Astrocyte of the spinal cord (primary cell): ENCODE data around the gene CNOT8.

Experiments
- DNase-seq: peaks from one replicate; pipeline ENCODE4 v3.0.0; 2011; ENCODE audit warnings: low read depth, low spot score
- H3K4me3 ChIP-seq: 2 replicates; pipeline ENCODE4 v1.5.1; 2011; ENCODE audit warnings: low read depth, mild to moderate bottlenecking, low read length, moderate library complexity
- in situ Hi-C: cut with HindIII; loops from 2 replicates; pipeline ENCODE4 v1.10.0; 2017; ENCODE audit warnings: low sequenced_read_pairs
- TF ChIP-seq, protein P1 (sequence below): IDR thresholded peaks from 2 replicates; pipeline ENCODE4 v1.5.1; 2012; ENCODE audit warnings: low read depth, mild to moderate bottlenecking, low read length, inconsistent platforms

The CNOT8 gene

DNA sequence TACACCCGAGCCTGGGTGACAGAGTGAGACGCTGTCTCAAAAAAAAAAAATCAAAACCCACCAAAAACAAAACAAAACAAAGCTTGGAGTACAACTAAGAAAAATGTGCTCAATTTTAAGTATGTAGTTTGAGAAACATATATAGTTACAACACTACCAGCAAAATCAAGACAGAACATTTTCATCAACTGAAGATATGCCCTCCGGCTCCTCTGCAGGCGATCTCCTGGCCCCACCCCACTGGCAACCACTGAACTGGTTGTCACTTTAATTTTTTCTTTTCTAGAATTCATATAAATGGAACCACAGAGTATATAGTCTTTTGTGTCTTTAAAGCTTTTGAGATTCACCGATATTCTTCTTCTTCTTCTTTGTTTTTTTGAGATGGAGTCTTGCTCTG is 35.0 kb downstream of the CNOT8 start:
- no peak for DNase-seq
- no peak overlapping the region for H3K4me3 ChIP-seq
- TF ChIP-seq, protein P1, sequence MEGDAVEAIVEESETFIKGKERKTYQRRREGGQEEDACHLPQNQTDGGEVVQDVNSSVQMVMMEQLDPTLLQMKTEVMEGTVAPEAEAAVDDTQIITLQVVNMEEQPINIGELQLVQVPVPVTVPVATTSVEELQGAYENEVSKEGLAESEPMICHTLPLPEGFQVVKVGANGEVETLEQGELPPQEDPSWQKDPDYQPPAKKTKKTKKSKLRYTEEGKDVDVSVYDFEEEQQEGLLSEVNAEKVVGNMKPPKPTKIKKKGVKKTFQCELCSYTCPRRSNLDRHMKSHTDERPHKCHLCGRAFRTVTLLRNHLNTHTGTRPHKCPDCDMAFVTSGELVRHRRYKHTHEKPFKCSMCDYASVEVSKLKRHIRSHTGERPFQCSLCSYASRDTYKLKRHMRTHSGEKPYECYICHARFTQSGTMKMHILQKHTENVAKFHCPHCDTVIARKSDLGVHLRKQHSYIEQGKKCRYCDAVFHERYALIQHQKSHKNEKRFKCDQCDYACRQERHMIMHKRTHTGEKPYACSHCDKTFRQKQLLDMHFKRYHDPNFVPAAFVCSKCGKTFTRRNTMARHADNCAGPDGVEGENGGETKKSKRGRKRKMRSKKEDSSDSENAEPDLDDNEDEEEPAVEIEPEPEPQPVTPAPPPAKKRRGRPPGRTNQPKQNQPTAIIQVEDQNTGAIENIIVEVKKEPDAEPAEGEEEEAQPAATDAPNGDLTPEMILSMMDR, result no peak
- in situ Hi-C loops, result no loop called here

DNA sequence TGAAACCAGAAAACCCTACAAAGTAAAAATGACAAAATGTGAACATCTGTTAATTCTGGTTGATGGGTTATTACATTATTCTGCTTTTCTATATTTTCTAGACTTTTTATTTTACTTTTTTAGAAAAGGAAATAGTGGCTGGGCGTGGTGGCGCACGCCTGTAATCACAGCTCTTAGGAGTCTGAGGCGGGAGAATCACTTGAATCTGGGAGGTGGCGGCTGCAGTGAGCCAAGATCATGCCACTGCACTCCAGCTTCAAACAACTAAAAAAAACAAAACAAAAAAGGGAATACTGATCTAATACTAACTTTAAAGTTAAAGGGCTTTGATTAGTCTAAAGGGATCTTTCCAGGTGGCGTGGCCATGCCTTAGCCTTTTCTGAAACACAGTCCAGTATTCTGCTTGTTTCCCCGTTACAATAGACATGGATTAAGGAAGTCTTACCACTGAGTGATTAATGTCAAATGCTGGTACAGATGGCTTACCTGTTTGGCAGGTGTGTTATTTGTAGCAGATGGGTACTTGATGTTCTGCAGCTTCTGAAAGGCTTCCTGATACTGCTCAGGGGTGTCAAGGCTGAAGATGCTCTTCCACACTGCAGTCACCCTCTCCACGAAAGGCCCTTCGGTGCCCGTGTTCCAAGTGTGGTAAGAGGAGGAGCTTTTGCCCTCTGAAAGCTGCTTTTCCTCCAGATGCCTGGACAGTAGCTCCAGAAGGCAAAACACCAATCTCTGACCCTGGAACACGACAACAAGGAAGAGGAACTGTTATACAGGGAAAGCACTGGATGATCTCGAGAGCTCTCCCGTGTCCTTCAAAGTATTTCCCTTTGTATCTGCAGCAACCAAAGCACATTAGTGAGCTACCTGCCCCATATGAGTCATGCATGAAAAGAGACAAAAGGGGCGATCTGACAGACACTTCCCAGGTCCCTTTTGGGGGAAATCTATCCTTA is 37.5 kb downstream of the CNOT8 start:
- TF ChIP-seq, protein P1, result no peak
- H3K4me3 ChIP-seq, result no peak overlapping the region
- in situ Hi-C loops, result no loop called here
- no peak for DNase-seq

DNA sequence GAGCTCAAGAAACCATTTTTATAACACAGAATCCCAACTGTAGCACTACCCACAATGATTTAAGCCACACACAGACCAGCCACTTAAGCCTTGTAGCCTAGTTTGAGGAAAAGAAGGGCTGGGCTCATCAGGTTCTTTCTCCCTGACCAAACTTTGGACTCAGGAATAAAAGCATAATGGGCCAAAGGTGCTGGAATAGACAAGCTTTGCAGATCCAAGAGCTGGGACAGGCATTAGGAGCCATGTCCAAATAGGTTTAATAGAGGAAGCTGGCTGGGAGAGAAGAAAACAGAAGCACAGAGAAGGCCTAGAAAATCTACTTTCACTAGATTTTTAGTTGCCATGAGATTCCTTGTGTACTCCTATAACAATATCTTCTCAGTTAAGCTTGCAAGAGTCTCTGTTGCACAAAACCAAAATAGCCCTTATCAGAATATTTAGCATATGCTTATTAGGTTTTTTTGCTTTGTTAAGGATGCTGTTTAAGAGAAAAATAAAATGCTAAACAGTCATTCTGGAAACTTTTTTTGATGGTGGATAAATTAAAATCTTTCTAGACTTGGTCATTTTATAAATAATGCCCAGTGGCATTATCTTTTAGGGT is 38.2 kb downstream of the CNOT8 start:
- in situ Hi-C loops, result no loop called here
- H3K4me3 ChIP-seq, result no peak overlapping the region
- DNase-seq, result no peak
- TF ChIP-seq, protein P1, result no peak

DNA sequence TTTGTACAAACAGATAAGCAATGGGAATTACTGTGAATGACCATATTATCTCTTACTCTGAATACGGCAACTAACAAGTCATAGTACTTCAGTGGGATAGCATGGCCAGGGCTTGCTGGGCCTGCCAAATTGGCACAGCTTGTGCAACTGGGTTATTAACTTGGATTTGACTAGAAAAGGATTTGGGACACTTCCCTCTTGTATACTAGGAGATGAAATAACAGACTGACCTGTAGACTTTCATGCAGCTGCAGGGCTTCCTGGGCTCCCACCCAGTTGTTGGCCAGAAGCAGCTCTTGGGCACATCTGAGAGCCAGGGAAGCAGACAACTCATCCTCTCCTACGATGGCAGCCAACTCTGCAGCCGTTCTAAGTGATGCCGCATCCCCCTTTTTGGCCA is 39.8 kb downstream of the CNOT8 start:
- no peak for DNase-seq
- H3K4me3 ChIP-seq, result no peak overlapping the region
- TF ChIP-seq, protein P1, result no peak
- in situ Hi-C loops, result no loop called here

DNA sequence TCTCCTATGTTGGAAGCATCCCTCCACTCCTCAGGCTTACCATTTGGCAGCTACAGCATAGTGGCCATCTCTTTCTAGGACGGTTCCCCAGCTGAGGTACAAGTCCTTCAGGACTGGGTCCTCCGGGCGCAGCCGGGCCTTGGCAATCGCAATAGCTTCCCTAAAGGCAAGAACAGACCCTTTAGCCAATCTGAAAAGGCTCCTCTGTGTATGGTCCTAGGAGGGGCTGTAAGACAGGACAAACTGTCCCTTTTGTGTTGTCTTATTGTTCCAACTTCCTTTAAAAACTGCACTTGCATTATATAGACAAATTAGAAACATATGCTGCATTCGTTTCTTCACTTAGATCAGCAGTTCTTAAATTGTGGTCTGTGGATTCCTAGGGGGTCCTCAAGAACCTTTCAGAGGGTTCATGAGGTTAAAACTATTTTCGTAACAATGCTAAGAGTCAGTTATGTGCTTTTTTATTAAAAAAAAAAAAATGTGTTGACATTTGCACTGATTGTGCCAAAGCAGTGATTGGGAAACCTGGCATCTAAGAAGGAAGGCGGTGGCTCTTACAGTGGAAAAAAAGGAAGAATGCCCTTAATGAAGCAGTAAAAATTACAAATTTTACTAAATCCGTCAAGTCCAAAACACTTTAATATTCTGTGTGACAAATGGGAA is 40.9 kb downstream of the CNOT8 start:
- in situ Hi-C loops, result no loop called here
- H3K4me3 ChIP-seq, result no peak overlapping the region
- peak; percentile 29 for DNase-seq
- TF ChIP-seq, protein P1, result no peak

DNA sequence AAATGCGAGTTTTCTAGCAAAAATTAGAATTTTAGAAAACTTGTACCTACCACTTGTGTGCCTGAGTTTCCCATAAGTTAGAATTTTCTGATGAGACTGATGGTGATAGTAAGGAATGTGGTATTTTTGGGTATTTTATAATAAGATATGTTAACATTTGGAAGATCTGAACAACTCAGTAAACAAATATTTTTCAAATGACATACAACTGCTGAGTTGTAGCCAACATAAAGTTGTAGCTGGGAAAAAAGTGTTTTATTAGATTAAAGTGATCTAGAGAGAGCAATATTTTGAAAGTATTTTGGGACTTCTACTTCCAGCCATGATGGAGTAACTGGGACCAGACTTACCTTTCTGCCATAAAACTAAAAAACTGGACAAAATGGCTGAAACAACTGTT is 41.6 kb downstream of the CNOT8 start:
- no peak for DNase-seq
- TF ChIP-seq, protein P1, result no peak
- no peak overlapping the region for H3K4me3 ChIP-seq
- in situ Hi-C loops, result no loop called here
